ENCODE measurements around the gene THAP4.

Gene THAP4

GRCh38 chr2:241648453-241648852 lies 11.5 kb upstream of the THAP4 start:
- no peak for TF ChIP-seq TAF1 (IDR thresholded peaks at IDR 0.05; ENCODE audit: borderline replicate concordance, insufficient read depth, low read length)
- TF ChIP-seq SIN3A (IDR thresholded peaks at IDR 0.05; ENCODE audit: borderline replicate concordance, insufficient read depth, low read length), result no peak
- TF ChIP-seq POLR2AphosphoS5 (IDR thresholded peaks at IDR 0.05; ENCODE audit: low read depth, low read length), result no peak
- TF ChIP-seq FOXP2 (optimal IDR thresholded peaks at IDR 0.05; ENCODE audit: borderline replicate concordance, extremely low read depth, extremely low read length, insufficient read depth), result no peak
- TF ChIP-seq, protein P1, sequence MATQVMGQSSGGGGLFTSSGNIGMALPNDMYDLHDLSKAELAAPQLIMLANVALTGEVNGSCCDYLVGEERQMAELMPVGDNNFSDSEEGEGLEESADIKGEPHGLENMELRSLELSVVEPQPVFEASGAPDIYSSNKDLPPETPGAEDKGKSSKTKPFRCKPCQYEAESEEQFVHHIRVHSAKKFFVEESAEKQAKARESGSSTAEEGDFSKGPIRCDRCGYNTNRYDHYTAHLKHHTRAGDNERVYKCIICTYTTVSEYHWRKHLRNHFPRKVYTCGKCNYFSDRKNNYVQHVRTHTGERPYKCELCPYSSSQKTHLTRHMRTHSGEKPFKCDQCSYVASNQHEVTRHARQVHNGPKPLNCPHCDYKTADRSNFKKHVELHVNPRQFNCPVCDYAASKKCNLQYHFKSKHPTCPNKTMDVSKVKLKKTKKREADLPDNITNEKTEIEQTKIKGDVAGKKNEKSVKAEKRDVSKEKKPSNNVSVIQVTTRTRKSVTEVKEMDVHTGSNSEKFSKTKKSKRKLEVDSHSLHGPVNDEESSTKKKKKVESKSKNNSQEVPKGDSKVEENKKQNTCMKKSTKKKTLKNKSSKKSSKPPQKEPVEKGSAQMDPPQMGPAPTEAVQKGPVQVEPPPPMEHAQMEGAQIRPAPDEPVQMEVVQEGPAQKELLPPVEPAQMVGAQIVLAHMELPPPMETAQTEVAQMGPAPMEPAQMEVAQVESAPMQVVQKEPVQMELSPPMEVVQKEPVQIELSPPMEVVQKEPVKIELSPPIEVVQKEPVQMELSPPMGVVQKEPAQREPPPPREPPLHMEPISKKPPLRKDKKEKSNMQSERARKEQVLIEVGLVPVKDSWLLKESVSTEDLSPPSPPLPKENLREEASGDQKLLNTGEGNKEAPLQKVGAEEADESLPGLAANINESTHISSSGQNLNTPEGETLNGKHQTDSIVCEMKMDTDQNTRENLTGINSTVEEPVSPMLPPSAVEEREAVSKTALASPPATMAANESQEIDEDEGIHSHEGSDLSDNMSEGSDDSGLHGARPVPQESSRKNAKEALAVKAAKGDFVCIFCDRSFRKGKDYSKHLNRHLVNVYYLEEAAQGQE (IDR thresholded peaks at IDR 0.05; ENCODE audit: insufficient read depth in 1 of 2, low read depth in 2 of 2, low read length in 2 of 2), result no peak

- no peak for TF ChIP-seq POLR2AphosphoS5 (IDR thresholded peaks at IDR 0.05; ENCODE audit: low read depth, low read length)
- TF ChIP-seq, protein P1 (IDR thresholded peaks at IDR 0.05; ENCODE audit: insufficient read depth in 1 of 2, low read depth in 2 of 2, low read length in 2 of 2), result no peak
- no peak for TF ChIP-seq SIN3A (IDR thresholded peaks at IDR 0.05; ENCODE audit: borderline replicate concordance, insufficient read depth, low read length)
- no peak for TF ChIP-seq FOXP2 (optimal IDR thresholded peaks at IDR 0.05; ENCODE audit: borderline replicate concordance, extremely low read depth, extremely low read length, insufficient read depth)
These were observed 9.1 kb upstream of the THAP4 start for GRCh38 chr2:241645915-241646645.

DNA sequence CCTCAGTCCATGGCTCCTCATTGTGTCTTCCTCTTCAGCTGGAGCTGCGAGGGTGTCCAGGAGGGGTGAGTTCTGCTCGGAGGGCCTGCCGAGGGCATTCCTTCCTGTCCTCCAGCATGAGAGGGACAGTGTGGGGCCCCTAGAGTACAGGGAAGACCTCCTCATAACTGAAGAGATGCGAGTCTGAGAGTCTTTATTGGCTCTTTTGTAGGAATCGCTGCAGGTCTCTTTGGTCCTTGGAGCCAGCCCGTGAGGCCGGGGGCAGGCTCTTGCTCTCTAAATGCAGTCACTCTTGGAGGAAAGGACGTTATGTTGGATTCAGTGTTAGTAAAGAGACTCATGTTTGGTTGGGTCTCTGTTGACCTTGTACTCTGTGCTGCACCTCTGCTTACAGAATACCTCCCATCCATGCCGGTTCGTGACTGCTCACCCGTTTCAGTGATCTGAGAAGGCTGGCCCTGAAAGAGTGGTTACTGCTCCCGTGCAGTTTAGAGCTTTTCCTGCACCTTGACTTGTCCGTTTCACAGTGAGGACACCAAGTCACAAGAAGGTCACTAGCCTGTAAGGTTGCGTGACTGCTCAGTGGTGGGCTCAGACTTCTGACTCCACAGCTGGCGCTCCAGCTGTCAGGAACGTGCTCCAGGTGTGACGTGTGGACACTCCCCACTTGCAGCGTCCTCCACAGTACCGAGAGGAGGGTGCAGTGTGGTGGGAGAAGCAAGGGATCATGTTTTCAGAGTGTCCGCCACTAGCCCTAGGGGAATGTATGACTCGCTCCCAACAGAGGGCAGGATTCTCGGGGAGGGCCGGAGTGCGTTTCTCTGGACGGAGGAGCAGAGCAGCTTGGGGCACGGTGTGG lies 8.3 kb upstream of the THAP4 start:
- TF ChIP-seq TAF1 (IDR thresholded peaks at IDR 0.05; ENCODE audit: borderline replicate concordance, insufficient read depth, low read length) (no peak), SIN3A (IDR thresholded peaks at IDR 0.05; ENCODE audit: borderline replicate concordance, insufficient read depth, low read length) (no peak), POLR2AphosphoS5 (IDR thresholded peaks at IDR 0.05; ENCODE audit: low read depth, low read length) (no peak), FOXP2 (optimal IDR thresholded peaks at IDR 0.05; ENCODE audit: borderline replicate concordance, extremely low read depth, extremely low read length, insufficient read depth) (no peak)
- TF ChIP-seq, protein P1 (IDR thresholded peaks at IDR 0.05; ENCODE audit: insufficient read depth in 1 of 2, low read depth in 2 of 2, low read length in 2 of 2), result no peak

GRCh38 chr2:241641631-241642030 lies 4.7 kb upstream of the THAP4 start:
- no peak for TF ChIP-seq POLR2AphosphoS5 (IDR thresholded peaks at IDR 0.05; ENCODE audit: low read depth, low read length)
- no peak for TF ChIP-seq SIN3A (IDR thresholded peaks at IDR 0.05; ENCODE audit: borderline replicate concordance, insufficient read depth, low read length)
- TF ChIP-seq TAF1 (IDR thresholded peaks at IDR 0.05; ENCODE audit: borderline replicate concordance, insufficient read depth, low read length), result no peak
- TF ChIP-seq, protein P1 (IDR thresholded peaks at IDR 0.05; ENCODE audit: insufficient read depth in 1 of 2, low read depth in 2 of 2, low read length in 2 of 2), result no peak
- no peak for TF ChIP-seq FOXP2 (optimal IDR thresholded peaks at IDR 0.05; ENCODE audit: borderline replicate concordance, extremely low read depth, extremely low read length, insufficient read depth)
